ENCODE measurements around the gene DSCAML1. TPM values are rescaled to one million over a fixed set of nuclear protein-coding genes. Genes with fewer than 3 reads are reported as not detected.

Gene DSCAML1
- total and polyA plus RNA-seq, 2 of the 8 experiments (the other 6 are each of a cell fraction or from before 2014, with no cell fraction given) = 0.19 to 0.24 TPM

DNA sequence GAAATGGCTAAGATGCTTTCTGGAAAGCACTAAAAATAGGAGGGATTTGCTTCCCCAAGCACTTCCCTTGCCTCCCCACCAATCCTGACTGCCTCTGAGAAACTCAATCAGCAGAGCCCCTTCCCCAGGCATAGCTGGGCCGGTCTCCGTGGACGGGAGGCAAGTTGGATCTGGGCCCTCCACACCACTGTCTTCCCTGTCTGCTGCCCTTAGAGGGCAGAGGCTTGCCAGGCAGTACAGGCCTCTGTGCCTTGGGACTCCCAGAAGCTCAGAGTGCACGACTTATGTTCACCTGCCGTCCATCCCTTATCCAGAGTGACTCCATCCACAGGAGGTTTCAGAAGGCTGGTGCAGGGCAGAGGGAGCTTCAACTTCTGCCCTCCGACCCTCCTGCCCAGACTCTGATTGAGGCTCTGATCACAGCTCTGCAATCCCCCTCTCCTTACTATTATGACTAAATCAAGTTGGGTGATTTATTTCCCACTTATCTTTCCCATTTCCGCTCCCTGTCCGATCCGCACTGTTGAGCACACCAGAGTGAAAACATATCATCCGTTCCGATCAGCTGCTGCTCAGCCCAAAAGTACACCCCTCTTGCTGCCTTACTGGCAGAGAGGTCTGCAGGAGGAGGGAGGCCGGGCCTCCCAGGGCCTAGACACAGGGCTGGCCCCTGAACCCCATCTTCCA is 71.8 kb downstream of the DSCAML1 start (continued):
- TF ChIP-seq TAF7 (optimal IDR thresholded peaks at IDR 0.05; ENCODE audit: borderline replicate concordance, low read depth, low read length) = no peak

Data from H1 (cell line).